PC-3 (cell line): ENCODE measurements around the gene HPSE2. TPM values are rescaled to one million over a fixed set of nuclear protein-coding genes. Genes with fewer than 3 reads are reported as not detected.

Experiments
- ATAC-seq: fragments of 200-7000 bp; cut with Tn5 transposase; 2 replicates; pipeline ENCODE4 v1.9.1; 2020; ENCODE audit warnings: mild to moderate bottlenecking, moderate library complexity
- BruUV-seq: library from RNA; stranded (reverse); fragments of 400-500 nt; replicated peaks from 2 replicates; lab custom pipeline; 2021; lab: Mats Ljungman, UMichigan
- CTCF ChIA-PET: fragments of 300-600 bp; sonication (Branson Sonifier 250); formaldehyde crosslinking; loops from one replicate; lab custom pipeline; 2022; ENCODE audit warnings: antibody characterized with exemption; lab: Charles Lee
- POLR2A ChIA-PET: fragments of 300-600 bp; sonication (Branson Sonifier 250); formaldehyde crosslinking; loops from one replicate; lab custom pipeline; 2022; ENCODE audit warnings: antibody characterized with exemption; ENCODE audit not compliant: unreplicated experiment; lab: Charles Lee
- DNase-seq: peaks from one replicate; pipeline ENCODE4 v3.0.0-alpha.2; 2015
- H2AFZ ChIP-seq: fragments of 300-600 bp; sonication (generic); 2 replicates; pipeline ENCODE4 v1.6.0; 2016; ENCODE audit warnings: antibody characterized with exemption, low read length
- H3F3A ChIP-seq: fragments of 300-600 bp; sonication (generic); one replicate; pipeline ENCODE4 v1.6.0; 2017; ENCODE audit warnings: antibody characterized with exemption, low read length, control low read depth, mild to moderate bottlenecking; ENCODE audit not compliant: unreplicated experiment
- H3K27ac ChIP-seq: fragments of 300-600 bp; sonication (generic); 2 replicates; pipeline ENCODE4 v1.5.1; 2016; ENCODE audit warnings: mild to moderate bottlenecking, low read length
- H3K27me3 ChIP-seq: fragments of 300-600 bp; sonication (generic); 2 replicates; pipeline ENCODE4 v1.6.1; 2016; ENCODE audit warnings: low read length, mixed read lengths
- H3K36me3 ChIP-seq: fragments of 300-600 bp; sonication (generic); 2 replicates; pipeline ENCODE4 v1.6.1; 2016; ENCODE audit warnings: low read depth, mixed run types, low read length, mixed read lengths
- H3K4me1 ChIP-seq: fragments of 300-600 bp; sonication (generic); 2 replicates; pipeline ENCODE4 v1.5.1; 2016; ENCODE audit warnings: low read length; ENCODE audit not compliant: insufficient read depth
- H3K4me2 ChIP-seq: fragments of 300-600 bp; sonication (generic); 2 replicates; pipeline ENCODE4 v1.6.0; 2016; ENCODE audit warnings: low read length
- H3K4me3 ChIP-seq: fragments of 300-600 bp; sonication (generic); 2 replicates; pipeline ENCODE4 v1.5.1; 2016; ENCODE audit warnings: mild to moderate bottlenecking, low read length, mixed read lengths
- H3K79me2 ChIP-seq: fragments of 300-600 bp; sonication (generic); 2 replicates; pipeline ENCODE4 v1.6.1; 2017; ENCODE audit warnings: low read length, mixed read lengths
- H3K9ac ChIP-seq: fragments of 300-600 bp; sonication (generic); 2 replicates; pipeline ENCODE4 v1.6.0; 2016; ENCODE audit warnings: mild to moderate bottlenecking, low read length
- H3K9me2 ChIP-seq: fragments of 300-600 bp; sonication (generic); replicated peaks from 2 replicates; pipeline ENCODE4 v1.6.1; 2016; ENCODE audit warnings: mixed run types, low read length, mixed read lengths
- H3K9me3 ChIP-seq: fragments of 300-600 bp; sonication (generic); 2 replicates; pipeline ENCODE4 v1.6.1; 2016; ENCODE audit warnings: low read length, mixed read lengths
- H4K20me1 ChIP-seq: fragments of 300-600 bp; sonication (generic); 2 replicates; pipeline ENCODE4 v1.6.1; 2016; ENCODE audit warnings: low read length, mixed read lengths
- CTCF ChIP-seq: fragments of 300-600 bp; sonication (generic); conservative IDR thresholded peaks from 2 replicates; pipeline ENCODE4 v1.5.1; 2017; ENCODE audit warnings: antibody characterized with exemption, low read depth, mild to moderate bottlenecking, low read length
- EZH2 ChIP-seq: fragments of 300-600 bp; sonication (generic); IDR thresholded peaks from one replicate; pipeline ENCODE4 v1.6.1; 2017; ENCODE audit warnings: antibody characterized with exemption, mild to moderate bottlenecking, low read length; ENCODE audit not compliant: unreplicated experiment
- EZH2phosphoT487 ChIP-seq: fragments of 300-600 bp; sonication (generic); IDR thresholded peaks from 2 replicates; pipeline ENCODE4 v1.6.1; 2018; ENCODE audit warnings: mild to moderate bottlenecking, antibody characterized with exemption, low read length, borderline replicate concordance
- intact Hi-C: fragments of 100-400 bp; cut with micrococcal nuclease; formaldehyde crosslinking; loops from 2 replicates; pipeline ENCODE4 v1.9.0; 2023
- total RNA-seq: library from RNA; depleted of rRNA; stranded (reverse); fragments of >200 nt; gene quantifications from 2 replicates; pipeline ENCODE4 v1.2.3, GENCODE V29; 2014

Gene HPSE2
- total RNA-seq, 1 experiment from 2014 or later: 0.15 TPM

GRCh38 chr10:98956576-98957260 lies 278.9 kb downstream of the HPSE2 start:
- H3K4me3 ChIP-seq: no peak overlapping the region
- no peaks in the 10 kb centered on the region for H3K9me3 ChIP-seq
- no peaks in the 10 kb centered on the region for H3F3A ChIP-seq
- POLR2A ChIA-PET: no interaction called here
- H3K4me2 ChIP-seq: no peak overlapping the region
- TF ChIP-seq EZH2phosphoT487 (no peak), EZH2 (no peak), CTCF (no peak)
- no peaks in the 10 kb centered on the region for H3K79me2 ChIP-seq
- no peak for DNase-seq
- no TSS peak for BruUV-seq
- H3K27me3 ChIP-seq: no peaks in the 10 kb centered on the region
- no peaks in the 10 kb centered on the region for H3K9me2 ChIP-seq
- intact Hi-C loops: no loop called here
- no peaks in the 10 kb centered on the region for H3K4me1 ChIP-seq
- CTCF ChIA-PET: no interaction called here
- ATAC-seq: no peak
- no peak overlapping the region for H3K9ac ChIP-seq
- no peak overlapping the region for H2AFZ ChIP-seq
- no peaks in the 10 kb centered on the region for H3K36me3 ChIP-seq
- no peaks in the 10 kb centered on the region for H4K20me1 ChIP-seq
- H3K27ac ChIP-seq: no peak overlapping the region

- ATAC-seq (no peak), DNase-seq (no peak)
- no peaks in the 10 kb centered on the region for H3K9me2 ChIP-seq
- no peak overlapping the region for H2AFZ ChIP-seq
- no peak overlapping the region for H3K9ac ChIP-seq
- H3F3A ChIP-seq: no peaks in the 10 kb centered on the region
- intact Hi-C loops: no loop called here
- H3K27me3 ChIP-seq: no peaks in the 10 kb centered on the region
- CTCF ChIA-PET: no interaction called here
- no peaks in the 10 kb centered on the region for H3K4me1 ChIP-seq
- no peak overlapping the region for H3K4me3 ChIP-seq
- no TSS peak for BruUV-seq
- no peak overlapping the region for H3K27ac ChIP-seq
- H3K79me2 ChIP-seq: no peaks in the 10 kb centered on the region
- H4K20me1 ChIP-seq: no peaks in the 10 kb centered on the region
- H3K4me2 ChIP-seq: no peak overlapping the region
- TF ChIP-seq CTCF (no peak), EZH2phosphoT487 (no peak), EZH2 (no peak)
- POLR2A ChIA-PET: no interaction called here
- H3K9me3 ChIP-seq: no peaks in the 10 kb centered on the region
- H3K36me3 ChIP-seq: no peaks in the 10 kb centered on the region
Measured at GRCh38 chr10:98953251-98953650, 282.4 kb downstream of the HPSE2 start.

GRCh38 chr10:98951269-98952000 lies 284.2 kb downstream of the HPSE2 start:
- POLR2A ChIA-PET: no interaction called here
- no TSS peak for BruUV-seq
- Histone ChIP-seq H3F3A (no peaks in the 10 kb centered on the region), H3K9ac (no peak overlapping the region), H3K36me3 (no peaks in the 10 kb centered on the region), H3K9me2 (no peaks in the 10 kb centered on the region), H3K27me3 (no peaks in the 10 kb centered on the region), H3K27ac (no peak overlapping the region), H3K4me1 (no peaks in the 10 kb centered on the region), H2AFZ (no peak overlapping the region), H4K20me1 (no peaks in the 10 kb centered on the region), H3K9me3 (no peaks in the 10 kb centered on the region), H3K4me2 (no peak overlapping the region), H3K4me3 (no peak overlapping the region), H3K79me2 (no peaks in the 10 kb centered on the region)
- TF ChIP-seq EZH2phosphoT487 (no peak), EZH2 (no peak), CTCF (no peak)
- DNase-seq (no peak), ATAC-seq (no peak)
- intact Hi-C loops: no loop called here
- CTCF ChIA-PET: no interaction called here
